ENCODE data around the gene FOXF1. TPM values are rescaled to one million over a fixed set of nuclear protein-coding genes. Genes with fewer than 3 reads are reported as not detected.

The FOXF1 gene
- polyA plus RNA-seq, 2 of the 4 experiments (the other 2 are of a cell fraction), result not detected

DNA sequence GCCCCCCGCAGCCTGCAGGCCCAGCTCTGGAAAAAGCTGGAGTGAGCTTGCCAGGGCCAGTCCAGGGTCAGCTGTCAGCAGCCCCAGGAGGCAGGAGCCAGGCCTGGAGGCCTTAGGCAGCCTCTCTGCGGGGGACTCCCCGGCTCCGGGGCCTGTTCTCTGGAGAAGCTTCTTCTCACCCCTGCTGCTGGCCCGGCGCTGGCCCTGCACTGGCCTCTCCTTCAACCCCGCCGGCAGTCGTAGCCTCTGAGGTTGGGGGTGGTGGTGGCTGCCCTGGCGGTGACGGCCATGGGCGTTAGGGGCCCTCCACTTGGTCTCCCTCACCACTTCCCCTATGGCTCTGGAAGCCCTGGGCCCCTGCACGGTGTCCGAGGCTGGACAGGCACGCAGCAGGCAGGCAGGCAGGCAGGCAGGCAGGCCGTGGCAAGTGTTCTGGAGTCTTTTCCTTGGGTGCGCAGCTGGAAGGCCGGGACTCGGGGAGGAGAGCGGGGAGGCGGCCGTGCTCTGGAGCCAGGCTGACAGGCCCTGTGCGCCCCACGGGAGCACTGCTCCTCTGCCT is 2.1 kb downstream of the FOXF1 start:
- H3K4me1 ChIP-seq, result peaks cover 12% of the 10 kb centered on the region
- CTCF ChIA-PET, result interaction anchor here (1.1 to 2.8 kb wide), 4 partner anchors 8 to 440 kb away, joined by 3 to 10 read pairs (median 6); no protein-coding TSS in a partner anchor
- no peak for FAIRE-seq

GRCh38 chr16:86512860-86513470 is 2.6 kb downstream of the FOXF1 start:
- H3K4me3 ChIP-seq, result no peak overlapping the region
- no peak overlapping the region for H3K27ac ChIP-seq
- H3K4me1 ChIP-seq, result peaks cover 12% of the 10 kb centered on the region
- ATAC-seq (no peak), FAIRE-seq (no peak), DNase-seq (ENCODE audit: low read depth in 1 of 2, low spot score in 1 of 2) (no peak)
- H3K4me2 ChIP-seq, result no peak overlapping the region
- H3K9me3 ChIP-seq, result no peaks in the 10 kb centered on the region
- ChIA-PET CTCF (interaction anchor here (1.1 to 2.8 kb wide), 3 partner anchors 7 to 440 kb away, joined by 3 to 10 read pairs (median 9); no protein-coding TSS in a partner anchor), POLR2A (no interaction called here)
- WGBS (ENCODE audit: missing lambda C conversion rate), result 44% methylated on average over 24 of the region's 29 CpGs
- TF ChIP-seq RNF2 (IDR thresholded peaks at IDR 0.05; ENCODE audit: borderline replicate concordance, low read depth), result no peak
- no peak for TF ChIP-seq SMC3 (IDR thresholded peaks at IDR 0.05)
- TF ChIP-seq ZSCAN20 (CRISPR knock-in tag; IDR thresholded peaks at IDR 0.05), result no peak
- TF ChIP-seq NFE2L2 (conservative IDR thresholded peaks at IDR 0.05; ENCODE audit: low read length), result no peak
- no peak for TF ChIP-seq CBX2 (IDR thresholded peaks at IDR 0.05; ENCODE audit: borderline replicate concordance, low read depth)
- TF ChIP-seq NPAS2 (CRISPR knock-in tag; IDR thresholded peaks at IDR 0.05; ENCODE audit: borderline replicate concordance), result no peak
- no peak for TF ChIP-seq E2F6 (IDR thresholded peaks at IDR 0.05; ENCODE audit: borderline replicate concordance, low read depth)
- TF ChIP-seq, protein P1, sequence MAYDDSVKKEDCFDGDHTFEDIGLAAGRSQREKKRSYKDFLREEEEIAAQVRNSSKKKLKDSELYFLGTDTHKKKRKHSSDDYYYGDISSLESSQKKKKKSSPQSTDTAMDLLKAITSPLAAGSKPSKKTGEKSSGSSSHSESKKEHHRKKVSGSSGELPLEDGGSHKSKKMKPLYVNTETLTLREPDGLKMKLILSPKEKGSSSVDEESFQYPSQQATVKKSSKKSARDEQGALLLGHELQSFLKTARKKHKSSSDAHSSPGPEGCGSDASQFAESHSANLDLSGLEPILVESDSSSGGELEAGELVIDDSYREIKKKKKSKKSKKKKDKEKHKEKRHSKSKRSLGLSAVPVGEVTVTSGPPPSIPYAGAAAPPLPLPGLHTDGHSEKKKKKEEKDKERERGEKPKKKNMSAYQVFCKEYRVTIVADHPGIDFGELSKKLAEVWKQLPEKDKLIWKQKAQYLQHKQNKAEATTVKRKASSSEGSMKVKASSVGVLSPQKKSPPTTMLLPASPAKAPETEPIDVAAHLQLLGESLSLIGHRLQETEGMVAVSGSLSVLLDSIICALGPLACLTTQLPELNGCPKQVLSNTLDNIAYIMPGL (CRISPR knock-in tag; IDR thresholded peaks at IDR 0.05; ENCODE audit: borderline replicate concordance), result no peak
- no peak for TF ChIP-seq RCOR1 (IDR thresholded peaks at IDR 0.05; ENCODE audit: low read depth, low read length)
- no peak for TF ChIP-seq FOXS1 (CRISPR knock-in tag; IDR thresholded peaks at IDR 0.05)
- TF ChIP-seq EHF (CRISPR knock-in tag; IDR thresholded peaks at IDR 0.05), result no peak
- TF ChIP-seq, protein P2, sequence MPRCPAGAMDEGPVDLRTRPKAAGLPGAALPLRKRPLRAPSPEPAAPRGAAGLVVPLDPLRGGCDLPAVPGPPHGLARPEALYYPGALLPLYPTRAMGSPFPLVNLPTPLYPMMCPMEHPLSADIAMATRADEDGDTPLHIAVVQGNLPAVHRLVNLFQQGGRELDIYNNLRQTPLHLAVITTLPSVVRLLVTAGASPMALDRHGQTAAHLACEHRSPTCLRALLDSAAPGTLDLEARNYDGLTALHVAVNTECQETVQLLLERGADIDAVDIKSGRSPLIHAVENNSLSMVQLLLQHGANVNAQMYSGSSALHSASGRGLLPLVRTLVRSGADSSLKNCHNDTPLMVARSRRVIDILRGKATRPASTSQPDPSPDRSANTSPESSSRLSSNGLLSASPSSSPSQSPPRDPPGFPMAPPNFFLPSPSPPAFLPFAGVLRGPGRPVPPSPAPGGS (IDR thresholded peaks at IDR 0.05), result no peak
- no peak for TF ChIP-seq HOXA7 (CRISPR knock-in tag; IDR thresholded peaks at IDR 0.05)
- TF ChIP-seq RFX5 (IDR thresholded peaks at IDR 0.05), result no peak
- TF ChIP-seq, protein P3, sequence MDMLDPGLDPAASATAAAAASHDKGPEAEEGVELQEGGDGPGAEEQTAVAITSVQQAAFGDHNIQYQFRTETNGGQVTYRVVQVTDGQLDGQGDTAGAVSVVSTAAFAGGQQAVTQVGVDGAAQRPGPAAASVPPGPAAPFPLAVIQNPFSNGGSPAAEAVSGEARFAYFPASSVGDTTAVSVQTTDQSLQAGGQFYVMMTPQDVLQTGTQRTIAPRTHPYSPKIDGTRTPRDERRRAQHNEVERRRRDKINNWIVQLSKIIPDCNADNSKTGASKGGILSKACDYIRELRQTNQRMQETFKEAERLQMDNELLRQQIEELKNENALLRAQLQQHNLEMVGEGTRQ (IDR thresholded peaks at IDR 0.05), result no peak
- no peak for TF ChIP-seq HDAC2 (IDR thresholded peaks at IDR 0.05)
- no peak for TF ChIP-seq ESRRA (IDR thresholded peaks at IDR 0.05; ENCODE audit: borderline replicate concordance, low read length)

More for the DNA sequence above, 2.1 kb downstream of the FOXF1 start:
- no peak for DNase-seq (ENCODE audit: low read depth in 1 of 2, low spot score in 1 of 2)
- TF ChIP-seq POLR2AphosphoS2 (conservative IDR thresholded peaks at IDR 0.05; ENCODE audit: low read length), result no peak
- TF ChIP-seq, protein P2 (IDR thresholded peaks at IDR 0.05), result no peak
- no peak for TF ChIP-seq TFCP2L1 (CRISPR knock-in tag; IDR thresholded peaks at IDR 0.05)
- no peak for TF ChIP-seq MAZ (IDR thresholded peaks at IDR 0.05; ENCODE audit: borderline replicate concordance, low read depth, low read length)
- TF ChIP-seq FOSB (CRISPR knock-in tag; IDR thresholded peaks at IDR 0.05), result no peak
- H3K4me3 ChIP-seq, result no peak overlapping the region
- POLR2A ChIA-PET, result no interaction called here
- H3K27ac ChIP-seq, result no peak overlapping the region
- 33% methylated on average over 3 of the region's 24 CpGs for WGBS (ENCODE audit: missing lambda C conversion rate)
- no peaks in the 10 kb centered on the region for H3K9me3 ChIP-seq
- no peak overlapping the region for H3K4me2 ChIP-seq
- peak; percentile 20; a peak in 4 of 6 replicates for ATAC-seq
